ENCODE data around the gene ELSPBP1.
"Not testable (repeated sequence)": the region's sequence is repeated elsewhere in the genome, so short reads cannot be mapped to it uniquely, and the experiment has no call there.

Gene ELSPBP1

DNA sequence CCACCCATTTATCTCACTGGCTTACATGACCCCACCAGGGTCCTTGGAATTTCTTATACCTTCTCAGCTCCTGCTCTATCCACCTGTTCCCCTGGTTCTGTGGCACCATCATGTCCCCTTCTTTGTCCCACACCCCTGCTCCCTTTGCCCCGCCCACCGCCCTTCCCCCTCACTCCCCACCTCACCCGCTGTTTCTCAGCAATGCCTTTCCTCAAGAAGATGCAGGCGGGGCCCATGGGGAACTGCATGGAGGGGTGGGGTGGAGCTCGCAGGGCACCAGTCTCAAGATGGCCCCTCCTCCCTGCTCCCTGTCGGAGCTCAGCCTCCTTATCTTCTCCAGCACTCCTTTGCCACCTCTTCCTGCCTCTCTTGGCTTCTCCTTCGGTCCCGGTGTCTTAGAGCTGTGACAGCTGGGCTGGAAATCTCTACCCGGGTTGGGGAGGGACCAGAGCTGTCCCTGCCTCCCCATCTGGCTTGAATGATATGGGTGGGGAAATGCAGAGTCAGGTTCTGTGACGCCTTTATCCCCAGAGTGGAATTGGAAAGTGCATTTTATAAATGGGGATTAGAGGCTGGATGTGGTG is 49.3 kb downstream of the ELSPBP1 start, which contains the start of gene CABP5:
Gene CABP5, minus strand, starts transcription at position 405 of the 584 bp plus-strand sequence. Its CDS starts 157 bp downstream, at position 248.
- no peak for DNase-seq

DNA sequence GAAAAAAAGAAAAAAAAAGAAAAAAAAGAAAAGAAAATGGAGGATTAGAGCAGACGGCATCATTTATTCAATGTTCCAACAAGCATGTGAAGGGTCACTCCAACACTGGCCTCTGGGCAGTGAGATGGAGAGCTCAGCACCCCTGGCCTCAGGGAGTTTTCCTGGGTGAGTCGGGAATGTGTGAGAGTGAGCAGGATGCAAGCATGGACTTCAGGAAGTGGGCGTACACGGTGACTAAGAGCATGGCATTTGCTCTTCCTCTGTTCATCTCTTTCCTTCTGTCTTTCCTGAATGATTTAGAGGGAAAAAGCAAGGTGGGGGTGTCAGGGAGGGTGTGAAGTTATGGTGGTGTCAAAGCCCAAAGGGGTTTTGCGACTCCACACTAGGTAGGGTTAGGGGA is 50.1 kb downstream of the ELSPBP1 start:
- no peak for DNase-seq

DNA sequence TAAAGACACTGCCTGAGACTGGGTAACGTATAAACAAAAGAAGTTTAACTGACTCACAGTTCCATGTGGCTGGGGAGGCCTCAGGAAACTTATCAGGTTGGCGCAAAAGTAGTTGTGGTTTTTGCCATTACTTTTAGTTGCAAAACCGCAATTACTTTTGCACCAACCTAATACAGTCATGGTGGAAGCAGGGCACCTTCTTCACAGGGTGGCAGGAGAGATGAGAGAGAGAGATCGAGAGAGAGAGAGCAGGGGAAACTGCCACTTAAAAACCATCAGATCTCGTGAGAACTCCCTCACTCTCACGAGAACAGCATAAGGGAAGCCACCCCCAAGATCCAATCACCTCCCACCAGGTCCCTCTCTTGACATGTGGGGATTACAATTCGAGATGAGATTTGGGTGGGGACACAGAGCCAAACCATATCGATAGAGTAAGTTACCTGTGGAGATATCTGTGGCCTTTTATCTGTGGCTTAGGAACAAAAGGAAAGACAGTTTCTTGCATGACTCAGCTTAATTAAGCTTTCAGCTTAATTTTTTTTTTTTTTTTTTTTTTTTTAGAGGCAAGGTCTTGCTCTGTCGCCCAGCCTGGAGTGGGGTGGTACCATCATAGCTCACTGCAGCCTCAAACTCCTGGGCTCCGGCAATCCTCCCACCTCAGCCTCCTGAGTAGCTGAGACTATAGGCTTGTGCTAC is 57.1 kb downstream of the ELSPBP1 start:
- no peak for DNase-seq

DNA sequence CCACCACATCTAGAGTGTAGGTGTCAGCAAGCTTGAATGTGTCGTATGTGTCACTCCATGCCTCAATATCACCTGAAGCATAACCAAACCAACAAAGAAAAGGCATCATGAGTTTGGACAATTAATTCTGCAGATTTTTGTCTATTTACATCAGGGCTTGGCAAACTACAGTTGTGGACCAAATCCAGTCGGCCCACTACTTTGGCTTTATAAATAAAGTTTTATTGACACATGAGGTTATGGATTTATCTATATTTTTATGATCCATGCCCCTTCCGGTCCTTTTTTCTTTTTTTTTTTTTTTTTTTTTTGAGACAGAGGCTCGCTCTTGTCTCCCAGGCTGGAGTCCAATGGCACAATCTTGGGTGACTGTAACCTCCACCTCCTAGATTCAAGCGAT is 58.6 kb downstream of the ELSPBP1 start:
- DNase-seq = no peak

DNA sequence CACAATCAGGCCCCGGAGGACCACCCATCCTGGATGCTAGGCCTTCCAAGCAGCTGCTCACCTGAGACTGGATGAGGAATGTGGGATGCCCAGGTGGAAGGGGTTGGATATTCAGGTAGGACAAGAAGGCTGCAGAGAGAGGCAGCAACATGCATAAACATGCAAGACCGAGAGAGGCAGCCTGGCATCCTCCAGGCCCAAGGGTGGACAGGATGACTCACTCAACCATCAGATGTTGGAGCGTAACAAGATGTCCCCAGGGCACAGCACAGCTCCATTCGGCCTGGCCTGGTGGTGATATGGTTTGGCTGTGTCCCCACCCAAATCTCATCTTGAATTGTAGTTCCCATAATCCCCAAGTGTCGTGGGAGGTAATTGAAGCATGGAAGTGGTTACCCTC is 59.4 kb downstream of the ELSPBP1 start:
- DNase-seq = no peak

DNA sequence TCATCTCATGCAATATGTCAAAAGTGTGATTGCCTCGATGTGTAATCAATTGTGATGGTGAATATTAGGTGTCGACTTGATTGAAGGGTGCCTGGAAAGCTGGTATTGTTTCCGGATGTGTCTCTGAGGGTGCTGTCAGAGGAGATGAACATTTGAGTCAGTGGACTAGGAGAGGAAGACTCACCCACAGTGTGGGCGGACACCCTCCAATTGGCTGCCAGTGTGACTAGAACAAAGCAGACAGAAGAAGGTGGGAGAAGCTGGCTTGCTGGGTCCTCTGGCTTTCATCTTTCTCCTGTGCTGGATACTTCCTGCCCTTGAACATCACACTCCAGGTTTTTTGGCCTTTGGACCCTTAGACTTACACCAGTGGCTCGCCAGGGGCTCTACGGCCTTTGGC is 64.9 kb downstream of the ELSPBP1 start:
- DNase-seq = no peak

DNA sequence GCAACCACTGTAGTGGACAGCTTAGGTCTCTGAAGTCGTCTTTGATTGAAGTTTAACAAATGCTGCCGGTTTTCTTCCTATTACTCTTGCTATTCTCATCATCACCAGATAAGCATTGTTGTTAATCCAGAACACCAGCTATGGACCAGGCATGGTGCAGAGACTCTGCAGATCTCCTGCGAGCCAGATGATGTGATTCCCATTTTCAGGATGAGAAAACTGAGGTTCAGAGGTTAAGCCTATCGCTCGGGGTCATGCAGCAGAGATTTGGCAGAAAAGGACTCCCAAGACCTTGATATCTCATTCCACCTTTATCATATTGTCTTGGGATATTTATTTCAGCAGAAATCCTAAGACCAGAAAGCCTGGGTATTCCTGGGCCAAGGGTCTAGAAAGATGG is 65.9 kb downstream of the ELSPBP1 start:
- DNase-seq = no peak

DNA sequence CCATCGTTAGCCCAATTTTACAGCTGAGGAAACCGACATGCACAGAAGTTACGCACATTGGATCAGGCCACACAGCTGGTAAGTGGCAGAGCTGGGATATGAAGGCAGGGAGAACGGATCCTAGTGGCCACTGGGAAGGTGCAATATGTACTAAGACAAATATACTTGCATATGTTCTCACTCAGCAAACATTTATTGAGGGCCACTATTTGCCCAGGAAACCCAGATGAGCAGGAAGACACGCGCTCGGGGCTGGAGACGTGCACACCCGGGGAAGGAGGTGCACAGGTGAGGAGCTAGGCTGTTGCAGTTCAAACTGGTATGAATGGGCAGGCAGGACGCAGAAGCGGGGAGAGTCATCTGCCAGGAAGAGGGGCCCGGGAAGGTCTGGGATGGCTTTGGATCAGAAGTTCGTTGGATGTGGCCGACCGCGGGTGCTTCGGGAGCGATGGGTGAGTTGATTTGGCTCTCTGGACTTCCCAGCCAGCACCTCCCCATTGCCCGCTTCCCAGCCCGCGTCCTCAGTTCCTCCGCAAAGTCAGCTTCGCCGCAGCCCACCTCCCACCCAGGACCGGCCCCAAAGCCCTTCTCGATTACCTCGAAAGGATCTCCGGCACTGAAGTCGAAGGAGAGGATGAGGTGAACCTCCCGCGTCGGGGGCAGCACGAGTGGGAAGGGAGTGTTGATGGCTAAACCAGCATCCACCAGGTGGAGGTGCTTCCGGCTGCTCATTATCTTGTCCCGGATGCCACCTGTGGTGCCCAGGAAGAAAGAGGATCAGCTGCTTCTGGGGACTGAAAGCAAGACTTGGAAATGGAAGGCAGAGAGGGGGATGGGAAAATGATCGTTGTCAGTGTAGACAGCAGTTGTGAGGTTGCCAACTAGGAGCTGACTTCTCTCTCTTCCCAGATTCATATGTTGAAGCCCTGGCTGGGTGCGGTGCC is 67.2 kb downstream of the ELSPBP1 start:
- no peak for DNase-seq

DNA sequence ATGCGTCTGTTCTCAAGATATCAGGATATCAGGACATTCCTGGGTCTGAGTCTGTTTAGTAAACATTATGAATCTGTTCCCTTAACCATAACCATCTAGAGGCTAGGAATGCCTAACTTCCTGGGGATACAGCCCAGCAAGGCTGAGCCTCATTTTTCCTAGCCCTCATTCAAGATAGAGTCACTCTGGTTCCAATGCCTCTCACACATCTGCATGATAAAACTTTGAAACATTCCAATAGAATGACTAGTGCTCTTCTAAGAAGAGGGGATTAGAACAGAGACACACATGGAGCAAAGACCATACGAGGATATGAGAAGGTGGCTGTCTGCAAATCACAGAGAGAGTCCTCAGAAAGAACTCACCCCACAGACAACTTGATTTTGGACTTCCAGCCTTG is 70.1 kb downstream of the ELSPBP1 start:
- DNase-seq = no peak

DNA sequence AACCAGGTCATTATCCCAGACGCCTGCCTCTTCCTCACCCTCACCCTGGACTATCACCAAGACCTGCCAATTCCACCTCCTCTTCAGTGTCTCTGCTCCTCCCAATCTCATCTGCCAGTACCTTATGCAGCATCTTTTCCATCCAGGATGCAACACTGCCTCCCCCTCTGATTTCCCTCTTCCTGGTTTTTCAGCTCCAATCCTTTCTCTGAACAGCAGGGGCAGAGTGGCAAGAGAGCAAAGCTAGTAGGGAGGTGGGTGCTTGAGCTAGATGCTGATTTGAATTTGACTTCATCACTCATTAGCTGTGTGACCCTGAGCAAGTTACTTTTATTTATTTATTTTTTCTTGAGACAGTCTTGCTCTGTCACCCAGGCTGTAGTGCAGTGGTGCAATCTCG is 75.0 kb downstream of the ELSPBP1 start:
- DNase-seq = no peak

DNA sequence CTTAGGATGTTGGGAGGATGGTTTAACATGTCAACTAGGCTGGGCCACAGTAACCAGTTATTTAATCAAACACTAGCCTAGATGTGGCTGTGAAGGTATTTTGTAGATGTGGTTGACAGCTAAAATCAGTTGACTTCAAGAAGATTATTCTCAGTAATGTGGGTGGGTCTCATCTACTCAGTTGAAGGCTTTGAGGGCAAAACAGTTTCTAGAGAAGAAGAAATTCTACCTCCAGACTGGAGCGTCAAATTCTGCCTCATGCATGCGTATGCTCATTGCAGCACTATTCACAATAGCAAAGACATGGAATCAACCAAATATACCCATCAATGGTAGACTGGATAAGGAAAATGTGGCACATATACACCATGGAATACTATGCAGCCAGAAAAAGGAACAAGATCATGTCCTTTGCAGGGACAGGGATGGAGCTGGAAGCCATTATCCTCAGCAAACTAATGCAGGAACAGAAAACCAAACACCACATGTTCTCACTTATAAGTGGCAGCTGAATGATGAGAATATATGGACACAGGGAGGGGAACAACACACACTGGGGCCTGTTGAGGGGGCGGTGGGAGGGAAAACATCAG is 75.8 kb downstream of the ELSPBP1 start:
- not testable (repeated sequence) for DNase-seq
